ENCODE data around the gene XAF1.
"Not testable (repeated sequence)": the region's sequence is repeated elsewhere in the genome, so short reads cannot be mapped to it uniquely, and the experiment has no call there.

Gene XAF1

DNA sequence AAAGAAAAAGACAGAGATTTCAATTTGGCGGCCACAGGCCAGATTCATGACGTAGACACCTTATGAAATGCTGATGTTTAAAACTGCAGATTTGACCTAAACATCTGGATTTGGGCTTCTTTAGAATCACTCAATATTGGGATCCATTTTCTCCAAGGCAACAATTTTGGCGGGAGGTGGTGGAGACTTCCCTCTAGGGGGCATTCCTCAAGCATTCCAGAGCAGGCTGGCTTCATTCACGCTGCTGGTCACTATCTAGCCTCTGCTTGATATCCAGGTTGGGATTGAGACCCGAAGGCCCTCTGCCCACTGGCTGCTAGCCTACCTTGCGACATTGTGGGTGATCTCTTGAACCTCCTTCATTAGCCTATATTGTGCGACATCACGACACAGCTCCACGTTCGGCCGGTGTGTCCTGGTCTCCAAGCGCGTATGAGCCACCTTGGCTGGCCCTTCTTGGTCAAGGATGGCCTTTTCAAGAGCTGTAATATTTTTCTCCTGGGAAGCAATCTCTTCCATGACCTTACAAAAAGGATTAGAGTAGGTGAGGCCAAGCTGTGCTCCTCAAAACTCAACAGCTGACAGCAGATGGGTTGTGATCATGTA lies 44.7 kb downstream of the XAF1 start:
- DNase-seq (ENCODE audit: low spot score), result no peak

DNA sequence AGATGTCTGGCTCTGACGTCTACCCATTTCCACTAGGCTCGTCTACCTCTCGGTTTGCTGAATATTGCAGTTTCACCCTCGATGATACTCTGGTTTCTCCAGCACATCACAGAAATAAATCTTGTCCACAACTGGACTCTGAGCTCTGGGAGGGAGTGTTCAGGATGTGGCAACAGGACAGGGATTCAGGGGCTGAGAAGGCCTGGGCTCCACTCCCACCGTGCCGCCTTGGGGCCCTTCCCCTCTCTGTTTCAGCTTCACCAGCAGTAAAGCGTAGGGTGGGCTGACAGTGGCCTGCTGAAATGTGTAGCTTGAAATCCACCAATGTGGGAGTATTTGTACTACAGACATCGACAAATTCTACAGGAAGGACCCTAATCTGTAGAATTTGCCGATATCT lies 55.7 kb downstream of the XAF1 start:
- no peak for DNase-seq (ENCODE audit: low spot score)

DNA sequence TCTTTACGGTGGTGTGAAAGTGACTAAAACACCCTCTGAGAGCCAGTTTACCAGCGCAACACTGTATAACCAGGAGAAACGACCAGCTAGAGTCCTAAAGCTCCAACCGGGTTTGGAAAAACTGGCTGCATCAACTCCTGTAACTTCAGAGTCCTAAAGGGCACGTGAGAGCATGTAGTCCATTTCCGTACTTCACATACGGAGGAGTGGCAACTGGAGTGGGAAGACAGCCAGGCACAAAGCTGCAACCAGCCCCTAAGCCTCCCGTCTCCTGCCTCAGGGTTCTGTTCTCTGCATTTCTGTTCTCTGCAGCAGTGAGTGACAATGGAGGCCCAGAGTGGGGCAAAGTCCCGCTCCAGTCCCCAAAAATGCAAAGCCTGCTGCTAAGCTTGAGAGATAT lies 56.4 kb downstream of the XAF1 start:
- DNase-seq (ENCODE audit: low spot score), result no peak

GRCh38 chr17:6815775-6816174 lies 59.9 kb downstream of the XAF1 start:
- peak; percentile 67 for DNase-seq (ENCODE audit: low spot score)

DNA sequence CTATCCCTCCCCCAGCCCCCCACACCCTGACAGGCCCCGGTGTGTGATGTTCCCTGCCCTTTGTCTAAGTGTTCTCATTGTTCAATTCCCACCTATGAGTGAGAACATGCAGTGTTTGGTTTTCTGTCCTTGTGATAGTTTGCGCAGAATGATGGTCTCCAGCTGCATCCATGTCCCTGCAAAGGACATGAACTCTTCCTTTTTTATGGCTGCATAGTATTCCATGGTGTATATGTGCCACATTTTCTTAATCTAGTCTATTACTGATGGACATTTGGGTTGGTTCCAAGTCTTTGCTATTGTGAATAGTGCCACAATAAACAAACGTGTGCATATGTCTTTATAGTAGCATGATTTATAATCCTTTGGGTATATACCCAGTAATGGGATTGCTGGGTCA lies 60.5 kb downstream of the XAF1 start:
- not testable (repeated sequence) for DNase-seq (ENCODE audit: low spot score)

DNA sequence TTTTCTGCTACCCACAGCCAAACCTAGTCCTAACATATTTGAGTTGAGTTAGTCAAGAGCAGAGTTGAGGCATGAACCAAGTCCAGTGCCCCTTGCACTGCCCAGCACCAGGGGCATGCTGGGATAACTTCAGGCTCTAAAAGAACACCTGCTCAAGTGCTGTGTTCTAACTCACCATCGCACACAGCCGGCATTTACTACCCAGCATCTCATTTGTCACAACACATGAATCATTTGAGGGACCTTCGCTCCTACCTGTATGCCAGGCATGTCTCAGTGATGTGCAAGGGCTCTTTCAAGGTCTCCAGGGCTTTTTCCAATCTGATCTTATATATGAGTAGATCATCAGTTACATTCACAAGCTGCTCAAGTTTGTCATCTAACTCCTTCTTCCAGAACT lies 63.1 kb downstream of the XAF1 start:
- no peak for DNase-seq (ENCODE audit: low spot score)

DNA sequence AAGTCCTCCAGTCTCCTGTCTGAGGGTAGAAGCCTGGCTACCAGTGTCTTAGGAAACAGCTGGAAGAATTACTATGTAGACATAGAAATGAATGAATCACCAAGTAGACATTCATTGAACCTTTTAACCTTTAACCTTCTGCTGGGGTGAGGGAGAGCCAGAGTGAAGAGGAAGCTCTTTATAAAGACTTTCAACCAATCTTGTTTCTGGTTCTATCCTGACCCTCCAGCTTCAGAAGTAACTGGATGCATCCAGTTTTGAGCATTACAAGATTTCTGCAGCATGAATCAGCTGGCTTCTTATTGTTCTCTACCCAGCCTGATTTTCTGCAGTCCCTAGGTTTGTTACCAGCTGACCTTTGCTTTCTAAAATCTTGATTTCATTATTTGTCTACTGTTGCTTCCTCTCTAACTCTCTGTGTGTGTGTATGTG lies 67.2 kb downstream of the XAF1 start:
- no peak for DNase-seq (ENCODE audit: low spot score)

All from RKO (cell line).